ENCODE results near the gene SELENOV.

- TF ChIP-seq, protein P1, sequence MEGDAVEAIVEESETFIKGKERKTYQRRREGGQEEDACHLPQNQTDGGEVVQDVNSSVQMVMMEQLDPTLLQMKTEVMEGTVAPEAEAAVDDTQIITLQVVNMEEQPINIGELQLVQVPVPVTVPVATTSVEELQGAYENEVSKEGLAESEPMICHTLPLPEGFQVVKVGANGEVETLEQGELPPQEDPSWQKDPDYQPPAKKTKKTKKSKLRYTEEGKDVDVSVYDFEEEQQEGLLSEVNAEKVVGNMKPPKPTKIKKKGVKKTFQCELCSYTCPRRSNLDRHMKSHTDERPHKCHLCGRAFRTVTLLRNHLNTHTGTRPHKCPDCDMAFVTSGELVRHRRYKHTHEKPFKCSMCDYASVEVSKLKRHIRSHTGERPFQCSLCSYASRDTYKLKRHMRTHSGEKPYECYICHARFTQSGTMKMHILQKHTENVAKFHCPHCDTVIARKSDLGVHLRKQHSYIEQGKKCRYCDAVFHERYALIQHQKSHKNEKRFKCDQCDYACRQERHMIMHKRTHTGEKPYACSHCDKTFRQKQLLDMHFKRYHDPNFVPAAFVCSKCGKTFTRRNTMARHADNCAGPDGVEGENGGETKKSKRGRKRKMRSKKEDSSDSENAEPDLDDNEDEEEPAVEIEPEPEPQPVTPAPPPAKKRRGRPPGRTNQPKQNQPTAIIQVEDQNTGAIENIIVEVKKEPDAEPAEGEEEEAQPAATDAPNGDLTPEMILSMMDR (conservative IDR thresholded peaks at IDR 0.05 in 1 of 2, IDR thresholded peaks at IDR 0.05 in 1 of 2; ENCODE audit: low read depth in 1 of 2, low read length in 2 of 2) = no peak
- TF ChIP-seq EZH2 (IDR thresholded peaks at IDR 0.05; ENCODE audit: low read length, missing control alignments) = no peak
These were observed 31.8 kb upstream of the SELENOV start for GRCh38 chr19:39483141-39483540.

Data from fibroblast of lung (primary cell).